ENCODE results near the gene MRPS27. TPM values are rescaled to one million over a fixed set of nuclear protein-coding genes. Genes with fewer than 3 reads are reported as not detected.

Gene MRPS27
- total RNA-seq, 4 donors from 2014 or later, result 48.6 to 57.9 (median 55.1) TPM

- no peak overlapping the region for H3K27ac ChIP-seq
- 70 to 82% methylated on average over 2 of the region's 2 CpGs for WGBS, 2 donors (ENCODE audit: low coverage in 1 of 2)
- H3K36me3 ChIP-seq, result no peaks in the 10 kb centered on the region
- TF ChIP-seq EP300 (IDR thresholded peaks at IDR 0.05), result no peak
- TF ChIP-seq CTCF (IDR thresholded peaks at IDR 0.05), result peak; percentile 27 to 54 (median 42)
- TF ChIP-seq POLR2AphosphoS5 (IDR thresholded peaks at IDR 0.05), result no peak
- H3K9me3 ChIP-seq, result no peaks in the 10 kb centered on the region
- no peak overlapping the region for H3K4me3 ChIP-seq
- ATAC-seq, result no peak
- peaks cover 3 to 45% (median 5%) of the 10 kb centered on the region in 3 donors for H3K4me1 ChIP-seq
- H3K27me3 ChIP-seq, result no peaks in the 10 kb centered on the region
Observed at GRCh38 chr5:72268753-72269410, 51.2 kb downstream of the MRPS27 start.

GRCh38 chr5:72268260-72268659 is 51.8 kb downstream of the MRPS27 start:
- peak overlapping the region in 1 of 4 donors; percentile 11 for H3K27ac ChIP-seq
- WGBS, 2 donors (ENCODE audit: low coverage in 1 of 2), result 32 to 77% methylated on average over 2 of the region's 2 CpGs
- ATAC-seq, result no peak

GRCh38 chr5:72267685-72268084 is 52.4 kb downstream of the MRPS27 start:
- ATAC-seq, result no peak
- Histone ChIP-seq H3K4me1 (peaks cover 3 to 45% (median 5%) of the 10 kb centered on the region in 3 donors), H3K36me3 (no peaks in the 10 kb centered on the region), H3K27me3 (no peaks in the 10 kb centered on the region), H3K27ac (peak overlapping the region in 1 of 4 donors; percentile 11), H3K9me3 (no peaks in the 10 kb centered on the region), H3K4me3 (no peak overlapping the region)
- no peak for TF ChIP-seq EP300 (IDR thresholded peaks at IDR 0.05)
- no peak for TF ChIP-seq POLR2AphosphoS5 (IDR thresholded peaks at IDR 0.05)
- no peak for TF ChIP-seq CTCF (IDR thresholded peaks at IDR 0.05)
- TF ChIP-seq POLR2A (IDR thresholded peaks at IDR 0.05), result no peak

More at GRCh38 chr5:72268260-72268659, 51.8 kb downstream of the MRPS27 start:
- TF ChIP-seq POLR2A (IDR thresholded peaks at IDR 0.05), result no peak
- TF ChIP-seq POLR2AphosphoS5 (IDR thresholded peaks at IDR 0.05), result no peak
- Histone ChIP-seq H3K36me3 (no peaks in the 10 kb centered on the region), H3K4me3 (no peak overlapping the region), H3K9me3 (no peaks in the 10 kb centered on the region), H3K27me3 (no peaks in the 10 kb centered on the region), H3K4me1 (peaks cover 3 to 45% (median 5%) of the 10 kb centered on the region in 3 donors)

GRCh38 chr5:72266862-72267261 is 53.2 kb downstream of the MRPS27 start:
- H3K9me3 ChIP-seq, result no peaks in the 10 kb centered on the region
- H3K27me3 ChIP-seq, result no peaks in the 10 kb centered on the region
- peaks cover 3 to 45% (median 5%) of the 10 kb centered on the region in 3 donors for H3K4me1 ChIP-seq
- H3K36me3 ChIP-seq, result no peaks in the 10 kb centered on the region
- peak overlapping the region in 1 of 4 donors; percentile 9 for H3K27ac ChIP-seq
- 69 to 83% methylated on average over 2 of the region's 2 CpGs for WGBS, 2 donors (ENCODE audit: low coverage in 1 of 2)
- TF ChIP-seq POLR2AphosphoS5 (IDR thresholded peaks at IDR 0.05), result no peak
- TF ChIP-seq POLR2A (IDR thresholded peaks at IDR 0.05), result no peak
- no peak for TF ChIP-seq EP300 (IDR thresholded peaks at IDR 0.05)
- TF ChIP-seq CTCF (IDR thresholded peaks at IDR 0.05), result no peak
- ATAC-seq, result no peak
- no peak overlapping the region for H3K4me3 ChIP-seq

- Histone ChIP-seq H3K4me3 (no peak overlapping the region), H3K27ac (peak overlapping the region in 1 of 4 donors; percentile 4), H3K36me3 (no peaks in the 10 kb centered on the region), H3K9me3 (no peaks in the 10 kb centered on the region), H3K4me1 (peaks cover 3 to 45% (median 5%) of the 10 kb centered on the region in 3 donors), H3K27me3 (no peaks in the 10 kb centered on the region)
- TF ChIP-seq EP300 (IDR thresholded peaks at IDR 0.05), result no peak
- TF ChIP-seq POLR2A (IDR thresholded peaks at IDR 0.05), result no peak
- no peak for TF ChIP-seq POLR2AphosphoS5 (IDR thresholded peaks at IDR 0.05)
- no peak for TF ChIP-seq CTCF (IDR thresholded peaks at IDR 0.05)
- no peak for ATAC-seq
- WGBS, 2 donors (ENCODE audit: low coverage in 1 of 2), result 72 to 79% methylated on average over 5 of the region's 5 CpGs
Observed at GRCh38 chr5:72265032-72265877, 54.8 kb downstream of the MRPS27 start.
